PC-9 (cell line): ENCODE measurements around the gene PROP1.
"Not testable (repeated sequence)": the region's sequence is repeated elsewhere in the genome, so short reads cannot be mapped to it uniquely, and the experiment has no call there.

ENCODE experiments used
- EZH2 ChIP-seq: fragments of 200-600 bp; sonication (generic); IDR thresholded peaks from 2 replicates; pipeline ENCODE4 v1.8.0; 2017; ENCODE audit warnings: antibody characterized with exemption, low read depth
- TF ChIP-seq, protein P1 (sequence below): fragments of 200-600 bp; sonication (generic); conservative IDR thresholded peaks from 2 replicates; pipeline ENCODE4 v1.6.1; 2017; ENCODE audit warnings: mixed run types, antibody characterized with exemption, mild to moderate bottlenecking, moderate library complexity

- TF ChIP-seq, protein P1, sequence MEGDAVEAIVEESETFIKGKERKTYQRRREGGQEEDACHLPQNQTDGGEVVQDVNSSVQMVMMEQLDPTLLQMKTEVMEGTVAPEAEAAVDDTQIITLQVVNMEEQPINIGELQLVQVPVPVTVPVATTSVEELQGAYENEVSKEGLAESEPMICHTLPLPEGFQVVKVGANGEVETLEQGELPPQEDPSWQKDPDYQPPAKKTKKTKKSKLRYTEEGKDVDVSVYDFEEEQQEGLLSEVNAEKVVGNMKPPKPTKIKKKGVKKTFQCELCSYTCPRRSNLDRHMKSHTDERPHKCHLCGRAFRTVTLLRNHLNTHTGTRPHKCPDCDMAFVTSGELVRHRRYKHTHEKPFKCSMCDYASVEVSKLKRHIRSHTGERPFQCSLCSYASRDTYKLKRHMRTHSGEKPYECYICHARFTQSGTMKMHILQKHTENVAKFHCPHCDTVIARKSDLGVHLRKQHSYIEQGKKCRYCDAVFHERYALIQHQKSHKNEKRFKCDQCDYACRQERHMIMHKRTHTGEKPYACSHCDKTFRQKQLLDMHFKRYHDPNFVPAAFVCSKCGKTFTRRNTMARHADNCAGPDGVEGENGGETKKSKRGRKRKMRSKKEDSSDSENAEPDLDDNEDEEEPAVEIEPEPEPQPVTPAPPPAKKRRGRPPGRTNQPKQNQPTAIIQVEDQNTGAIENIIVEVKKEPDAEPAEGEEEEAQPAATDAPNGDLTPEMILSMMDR = not testable (repeated sequence)
- not testable (repeated sequence) for TF ChIP-seq EZH2
These were observed 15.9 kb upstream of the PROP1 start for GRCh38 chr5:178011816-178012554.
